ENCODE data around the gene NELL1. TPM values are rescaled to one million over a fixed set of nuclear protein-coding genes. Genes with fewer than 3 reads are reported as not detected.

Gene NELL1
- total RNA-seq, 1 donor from 2014 or later, result not detected

DNA sequence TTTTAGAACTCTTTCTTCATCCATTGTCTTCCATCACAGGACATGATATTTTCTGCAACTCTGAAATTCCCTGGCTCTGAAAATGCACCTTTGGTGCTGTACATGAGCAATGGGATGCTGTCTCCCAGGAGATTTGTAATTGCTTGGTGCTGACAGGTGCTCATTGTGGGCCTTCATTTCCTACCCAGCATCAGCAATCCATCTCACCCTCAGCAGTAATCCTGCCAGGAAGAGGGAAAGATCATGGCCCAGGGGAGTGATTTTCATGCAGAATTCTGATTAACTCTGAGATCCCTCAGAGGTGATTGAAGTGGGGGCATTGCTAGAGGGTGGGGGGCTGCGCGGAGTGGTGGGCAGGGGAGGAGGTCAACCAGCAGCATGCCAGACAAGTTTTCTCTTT lies 651.7 kb downstream of the NELL1 start:
- DNase-seq (ENCODE audit: extremely low spot score, unreplicated experiment), result no peak
- H3K4me3 Mint-ChIP-seq (ENCODE audit: unreplicated experiment), result no peak overlapping the region
- H3K27ac Mint-ChIP-seq (ENCODE audit: unreplicated experiment), result no peak overlapping the region
- TF ChIP-seq, protein P1, sequence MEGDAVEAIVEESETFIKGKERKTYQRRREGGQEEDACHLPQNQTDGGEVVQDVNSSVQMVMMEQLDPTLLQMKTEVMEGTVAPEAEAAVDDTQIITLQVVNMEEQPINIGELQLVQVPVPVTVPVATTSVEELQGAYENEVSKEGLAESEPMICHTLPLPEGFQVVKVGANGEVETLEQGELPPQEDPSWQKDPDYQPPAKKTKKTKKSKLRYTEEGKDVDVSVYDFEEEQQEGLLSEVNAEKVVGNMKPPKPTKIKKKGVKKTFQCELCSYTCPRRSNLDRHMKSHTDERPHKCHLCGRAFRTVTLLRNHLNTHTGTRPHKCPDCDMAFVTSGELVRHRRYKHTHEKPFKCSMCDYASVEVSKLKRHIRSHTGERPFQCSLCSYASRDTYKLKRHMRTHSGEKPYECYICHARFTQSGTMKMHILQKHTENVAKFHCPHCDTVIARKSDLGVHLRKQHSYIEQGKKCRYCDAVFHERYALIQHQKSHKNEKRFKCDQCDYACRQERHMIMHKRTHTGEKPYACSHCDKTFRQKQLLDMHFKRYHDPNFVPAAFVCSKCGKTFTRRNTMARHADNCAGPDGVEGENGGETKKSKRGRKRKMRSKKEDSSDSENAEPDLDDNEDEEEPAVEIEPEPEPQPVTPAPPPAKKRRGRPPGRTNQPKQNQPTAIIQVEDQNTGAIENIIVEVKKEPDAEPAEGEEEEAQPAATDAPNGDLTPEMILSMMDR (IDR thresholded peaks at IDR 0.05), result no peak
- H3K9me3 Mint-ChIP-seq (ENCODE audit: unreplicated experiment), result no peaks in the 10 kb centered on the region
- no peaks in the 10 kb centered on the region for H3K27me3 Mint-ChIP-seq (ENCODE audit: unreplicated experiment)
- no peaks in the 10 kb centered on the region for H3K36me3 Mint-ChIP-seq (ENCODE audit: unreplicated experiment)
- no peaks in the 10 kb centered on the region for H3K4me1 Mint-ChIP-seq (ENCODE audit: unreplicated experiment)

DNA sequence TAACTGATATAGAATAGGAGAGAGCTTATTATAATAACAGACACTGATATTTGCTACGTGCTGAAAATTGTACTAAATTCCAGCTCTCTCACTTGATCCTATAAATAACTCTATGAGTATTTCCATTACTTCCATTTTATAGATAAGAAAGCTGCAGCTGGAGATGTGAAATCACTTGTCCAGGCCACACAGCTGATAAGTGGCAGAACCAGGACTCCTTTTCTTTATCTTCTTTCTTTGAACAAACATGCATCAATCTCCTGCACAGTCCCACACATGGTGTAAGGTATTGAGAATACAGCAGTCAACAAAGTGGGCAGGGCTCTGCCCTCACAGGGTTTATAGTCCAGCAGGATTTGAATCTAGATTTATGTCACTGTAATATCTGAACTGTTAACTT lies 652.1 kb downstream of the NELL1 start:
- Mint-ChIP-seq H3K27ac (ENCODE audit: unreplicated experiment) (no peak overlapping the region), H3K9me3 (ENCODE audit: unreplicated experiment) (no peaks in the 10 kb centered on the region)
- no peak for DNase-seq (ENCODE audit: extremely low spot score, unreplicated experiment)

DNA sequence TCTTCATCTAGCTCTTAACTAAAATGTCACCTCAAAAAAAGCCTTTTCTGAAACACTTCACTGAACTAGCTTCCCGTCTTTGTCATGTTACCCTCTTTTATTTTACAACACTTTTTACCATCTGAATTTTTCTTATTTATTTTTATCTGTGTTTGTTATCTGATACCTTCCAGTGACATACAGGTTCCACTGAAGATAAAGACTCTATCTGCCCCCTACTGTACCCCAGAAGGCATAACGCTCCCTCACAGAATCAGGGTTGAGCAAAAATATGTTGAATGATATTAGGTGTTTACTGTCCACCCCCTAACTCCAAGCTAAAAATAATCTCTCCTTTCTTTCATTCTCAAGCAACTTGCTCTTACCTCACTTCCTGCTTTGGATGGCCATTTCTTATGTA lies 654.2 kb downstream of the NELL1 start:
- Mint-ChIP-seq H3K9me3 (ENCODE audit: unreplicated experiment) (peaks cover 6% of the 10 kb centered on the region), H3K4me1 (ENCODE audit: unreplicated experiment) (no peaks in the 10 kb centered on the region), H3K36me3 (ENCODE audit: unreplicated experiment) (no peaks in the 10 kb centered on the region), H3K27ac (ENCODE audit: unreplicated experiment) (no peak overlapping the region), H3K4me3 (ENCODE audit: unreplicated experiment) (no peak overlapping the region), H3K27me3 (ENCODE audit: unreplicated experiment) (no peaks in the 10 kb centered on the region)
- TF ChIP-seq, protein P1 (IDR thresholded peaks at IDR 0.05), result no peak
- no peak for DNase-seq (ENCODE audit: extremely low spot score, unreplicated experiment)

More for the DNA sequence above, 652.1 kb downstream of the NELL1 start:
- Mint-ChIP-seq H3K27me3 (ENCODE audit: unreplicated experiment) (no peaks in the 10 kb centered on the region), H3K4me3 (ENCODE audit: unreplicated experiment) (no peak overlapping the region), H3K36me3 (ENCODE audit: unreplicated experiment) (no peaks in the 10 kb centered on the region), H3K4me1 (ENCODE audit: unreplicated experiment) (no peaks in the 10 kb centered on the region)
- TF ChIP-seq, protein P1 (IDR thresholded peaks at IDR 0.05), result no peak

DNA sequence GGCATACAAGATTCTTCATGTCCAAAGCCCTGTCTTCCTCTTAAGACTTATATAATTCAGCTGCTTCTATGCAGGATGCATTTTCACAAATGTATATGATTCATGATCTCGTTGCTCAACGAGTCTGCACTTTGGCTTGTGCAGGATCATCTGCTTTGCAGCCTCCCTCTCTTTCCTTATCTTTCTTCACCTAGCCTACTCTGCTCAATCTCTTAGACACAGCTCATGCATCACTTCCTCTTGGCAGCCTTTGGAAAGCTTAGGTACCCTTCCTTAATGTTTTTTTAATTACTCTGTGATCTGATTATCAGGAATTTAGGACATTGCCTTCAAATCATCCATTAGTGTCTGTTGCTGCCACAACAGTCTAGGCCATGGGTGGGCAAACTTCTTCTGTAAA lies 673.8 kb downstream of the NELL1 start:
- no peak for DNase-seq (ENCODE audit: extremely low spot score, unreplicated experiment)
- Mint-ChIP-seq H3K27ac (ENCODE audit: unreplicated experiment) (no peak overlapping the region), H3K36me3 (ENCODE audit: unreplicated experiment) (no peaks in the 10 kb centered on the region), H3K9me3 (ENCODE audit: unreplicated experiment) (peaks cover 5% of the 10 kb centered on the region), H3K4me3 (ENCODE audit: unreplicated experiment) (no peak overlapping the region), H3K4me1 (ENCODE audit: unreplicated experiment) (no peaks in the 10 kb centered on the region), H3K27me3 (ENCODE audit: unreplicated experiment) (no peaks in the 10 kb centered on the region)
- TF ChIP-seq, protein P1 (IDR thresholded peaks at IDR 0.05), result no peak

DNA sequence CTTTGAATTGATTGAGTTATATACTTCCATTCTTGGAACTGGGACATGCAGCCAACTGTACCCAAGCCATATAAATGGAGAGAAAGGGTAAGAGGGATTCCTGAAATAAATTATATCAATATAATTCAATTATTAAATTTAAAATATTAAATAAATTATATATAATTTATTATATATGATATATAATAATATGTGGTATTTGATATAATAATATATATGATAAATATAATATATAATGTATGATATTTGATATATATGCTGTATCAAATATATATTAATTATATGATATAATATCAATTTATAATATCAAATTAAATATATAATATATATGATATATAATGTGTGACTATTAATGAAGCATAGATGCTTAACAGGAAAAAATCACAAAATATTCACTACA lies 677.0 kb downstream of the NELL1 start:
- H3K9me3 Mint-ChIP-seq (ENCODE audit: unreplicated experiment), result peaks cover under 1% of the 10 kb centered on the region
- no peaks in the 10 kb centered on the region for H3K36me3 Mint-ChIP-seq (ENCODE audit: unreplicated experiment)
- no peaks in the 10 kb centered on the region for H3K4me1 Mint-ChIP-seq (ENCODE audit: unreplicated experiment)
- DNase-seq (ENCODE audit: extremely low spot score, unreplicated experiment), result no peak
- H3K27ac Mint-ChIP-seq (ENCODE audit: unreplicated experiment), result no peak overlapping the region
- H3K27me3 Mint-ChIP-seq (ENCODE audit: unreplicated experiment), result no peaks in the 10 kb centered on the region
- H3K4me3 Mint-ChIP-seq (ENCODE audit: unreplicated experiment), result no peak overlapping the region
- TF ChIP-seq, protein P1 (IDR thresholded peaks at IDR 0.05), result no peak

All from osteocyte (in vitro differentiated cells).